WTC11 (cell line): ENCODE measurements around the gene RPE. TPM values are rescaled to one million over a fixed set of nuclear protein-coding genes. Genes with fewer than 3 reads are reported as not detected.

Experiments used
- ATAC-seq: fragments of 200-7000 bp; cut with Tn5 transposase; 2 replicates; pipeline ENCODE4 v1.10.0; 2021; ENCODE audit warnings: mild to moderate bottlenecking, moderate library complexity
- CTCF ChIA-PET: fragments of 300-600 bp; sonication (Branson Sonifier 250); formaldehyde crosslinking; loops from one replicate; lab custom pipeline; 2021; ENCODE audit warnings: antibody characterized with exemption; lab: Charles Lee
- POLR2A ChIA-PET: fragments of 350-600 bp; sonication (Branson Sonifier 250); formaldehyde crosslinking; loops from one replicate; lab custom pipeline; 2021; ENCODE audit warnings: antibody characterized with exemption; lab: Charles Lee
- DNase-seq: peaks from one replicate; pipeline ENCODE4 v3.0.0; 2021; ENCODE audit warnings: low spot score
- H3K27ac Mint-ChIP-seq: 2 replicates; pipeline ENCODE4 v1.8.0; 2021; ENCODE audit warnings: mixed read lengths
- H3K27me3 Mint-ChIP-seq: 2 replicates; pipeline ENCODE4 v1.8.0; 2021; ENCODE audit warnings: low read depth, mild to moderate bottlenecking, moderate library complexity, mixed read lengths
- H3K36me3 Mint-ChIP-seq: 2 replicates; pipeline ENCODE4 v1.8.0; 2021; ENCODE audit warnings: mixed read lengths
- H3K4me1 Mint-ChIP-seq: 2 replicates; pipeline ENCODE4 v1.8.0; 2022; ENCODE audit warnings: mixed read lengths
- H3K4me3 Mint-ChIP-seq: 2 replicates; pipeline ENCODE4 v1.8.0; 2021; ENCODE audit warnings: mild to moderate bottlenecking, moderate library complexity, mixed read lengths
- H3K9me3 Mint-ChIP-seq: 2 replicates; pipeline ENCODE4 v1.8.0; 2021; ENCODE audit warnings: mixed read lengths
- AFF4 ChIP-seq: sonication (generic); formaldehyde crosslinking; IDR thresholded peaks from 2 replicates; pipeline ENCODE4 v1.8.1; 2023; ENCODE audit warnings: mild to moderate bottlenecking, missing genetic modification reagents, borderline replicate concordance
- ERG ChIP-seq: fragments of 250-450 bp; sonication (Bioruptor Pico); IDR thresholded peaks from 2 replicates; pipeline ENCODE4 v1.8.0; 2021; ENCODE audit warnings: mild to moderate bottlenecking
- FOXP1 ChIP-seq: sonication (generic); formaldehyde crosslinking; IDR thresholded peaks from 2 replicates; pipeline ENCODE4 v1.8.0; 2022; ENCODE audit warnings: missing genetic modification reagents, mild to moderate bottlenecking, moderate library complexity, borderline replicate concordance
- GABPB1 ChIP-seq: sonication (generic); formaldehyde crosslinking; IDR thresholded peaks from 2 replicates; pipeline ENCODE4 v1.8.1; 2023; ENCODE audit warnings: mild to moderate bottlenecking, missing genetic modification reagents
- GTF2I ChIP-seq: fragments of 250-450 bp; sonication (Bioruptor Pico); conservative IDR thresholded peaks from 2 replicates; pipeline ENCODE4 v1.4.0; 2021; ENCODE audit warnings: mild to moderate bottlenecking
- MYBL2 ChIP-seq: sonication (generic); formaldehyde crosslinking; IDR thresholded peaks from 2 replicates; pipeline ENCODE4 v1.8.1; 2023; ENCODE audit warnings: mild to moderate bottlenecking, moderate library complexity, missing genetic modification reagents
- NFYB ChIP-seq: sonication (generic); formaldehyde crosslinking; conservative IDR thresholded peaks from 2 replicates; pipeline ENCODE4 v1.8.0; 2022; ENCODE audit warnings: low read depth, missing genetic modification reagents
- NR3C1 ChIP-seq: sonication (generic); formaldehyde crosslinking; conservative IDR thresholded peaks from 2 replicates; pipeline ENCODE4 v1.8.1; 2023; ENCODE audit warnings: low read depth, mild to moderate bottlenecking, missing genetic modification reagents
- PRDM15 ChIP-seq: sonication (generic); formaldehyde crosslinking; IDR thresholded peaks from 2 replicates; pipeline ENCODE4 v1.8.0; 2022; ENCODE audit warnings: missing genetic modification reagents
- SMAD3 ChIP-seq: sonication (generic); formaldehyde crosslinking; IDR thresholded peaks from 2 replicates; pipeline ENCODE4 v1.8.0; 2022; ENCODE audit warnings: missing genetic modification reagents, mild to moderate bottlenecking, borderline replicate concordance
- TP53 ChIP-seq: sonication (generic); formaldehyde crosslinking; IDR thresholded peaks from 2 replicates; pipeline ENCODE4 v1.8.1; 2023; ENCODE audit warnings: mild to moderate bottlenecking, missing genetic modification reagents
- ZMAT4 ChIP-seq: fragments of 250-450 bp; sonication (Bioruptor Pico); IDR thresholded peaks from 2 replicates; pipeline ENCODE4 v1.9.0; 2021; ENCODE audit warnings: mild to moderate bottlenecking
- ZNF219 ChIP-seq: sonication (generic); formaldehyde crosslinking; IDR thresholded peaks from 2 replicates; pipeline ENCODE4 v1.8.0; 2023; ENCODE audit warnings: missing genetic modification reagents, mild to moderate bottlenecking, borderline replicate concordance
- ZNF396 ChIP-seq: fragments of 250-450 bp; sonication (Bioruptor Pico); IDR thresholded peaks from 2 replicates; pipeline ENCODE4 v1.8.0; 2021; ENCODE audit warnings: mild to moderate bottlenecking, moderate library complexity, borderline replicate concordance
- ZNF423 ChIP-seq: fragments of 250-450 bp; sonication (Bioruptor Pico); IDR thresholded peaks from 2 replicates; pipeline ENCODE4 v2.1.2; 2022; ENCODE audit warnings: mild to moderate bottlenecking, moderate library complexity
- ZSCAN18 ChIP-seq: fragments of 250-450 bp; sonication (Bioruptor Pico); IDR thresholded peaks from 2 replicates; pipeline ENCODE4 v2.1.2; 2022; ENCODE audit warnings: mild to moderate bottlenecking, moderate library complexity
- total RNA-seq: library from RNA; stranded (reverse); gene quantifications from 3 replicates; pipeline ENCODE4 v1.2.3, GENCODE V29; 2021
- TF ChIP-seq, protein P1 (sequence below): sonication (generic); formaldehyde crosslinking; IDR thresholded peaks from 2 replicates; pipeline ENCODE4 v1.8.0; 2022; ENCODE audit warnings: mild to moderate bottlenecking, missing genetic modification reagents

The RPE gene
- total RNA-seq, 1 experiment from 2014 or later: 66.5 TPM

DNA sequence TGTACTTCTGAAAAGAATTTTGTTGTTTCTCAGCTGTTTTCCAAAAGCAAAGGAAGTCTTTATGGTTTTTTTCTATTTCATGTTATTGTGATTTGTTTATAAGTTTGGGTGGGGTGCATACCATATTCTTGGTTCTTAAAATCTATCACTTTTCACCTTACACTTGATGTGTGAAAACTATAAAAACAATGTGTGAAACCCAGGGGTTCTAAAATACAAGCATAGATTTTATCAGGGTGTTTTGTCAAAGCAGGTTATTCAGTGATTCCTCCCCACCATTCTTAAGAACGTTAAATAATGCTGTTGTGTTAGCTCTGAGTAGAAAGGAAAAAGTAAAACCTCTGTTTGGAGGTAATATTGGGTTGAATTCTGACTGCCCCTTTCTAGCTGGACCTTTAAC, 17.7 kb downstream of the RPE start (continued):
- no peak for TF ChIP-seq GTF2I (CRISPR knock-in tag)
- TF ChIP-seq ERG (CRISPR knock-in tag): no peak
- TF ChIP-seq PRDM15: no peak
- TF ChIP-seq ZMAT4 (CRISPR knock-in tag): no peak
- TF ChIP-seq, protein P1, sequence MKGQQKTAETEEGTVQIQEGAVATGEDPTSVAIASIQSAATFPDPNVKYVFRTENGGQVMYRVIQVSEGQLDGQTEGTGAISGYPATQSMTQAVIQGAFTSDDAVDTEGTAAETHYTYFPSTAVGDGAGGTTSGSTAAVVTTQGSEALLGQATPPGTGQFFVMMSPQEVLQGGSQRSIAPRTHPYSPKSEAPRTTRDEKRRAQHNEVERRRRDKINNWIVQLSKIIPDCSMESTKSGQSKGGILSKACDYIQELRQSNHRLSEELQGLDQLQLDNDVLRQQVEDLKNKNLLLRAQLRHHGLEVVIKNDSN (CRISPR knock-in tag): no peak
- no peak for TF ChIP-seq NFYB (CRISPR knock-in tag)
- TF ChIP-seq SMAD3 (CRISPR knock-in tag): no peak
- TF ChIP-seq GABPB1 (CRISPR knock-in tag): no peak
- no peak for TF ChIP-seq AFF4 (CRISPR knock-in tag)

GRCh38 chr2:210022824-210023223, 20.4 kb downstream of the RPE start:
- no peak for ATAC-seq
- Mint-ChIP-seq H3K9me3 (peaks cover 5% of the 10 kb centered on the region), H3K36me3 (peaks cover 56% of the 10 kb centered on the region), H3K4me3 (no peak overlapping the region), H3K27me3 (no peaks in the 10 kb centered on the region), H3K4me1 (no peaks in the 10 kb centered on the region), H3K27ac (no peak overlapping the region)
- no peak for DNase-seq
- ChIA-PET CTCF (no interaction called here), POLR2A (no interaction called here)
- TF ChIP-seq FOXP1 (CRISPR knock-in tag) (no peak), TP53 (no peak), ZNF396 (CRISPR knock-in tag) (no peak), ZSCAN18 (CRISPR knock-in tag) (no peak), MYBL2 (CRISPR knock-in tag) (no peak), AFF4 (CRISPR knock-in tag) (no peak), ZNF423 (no peak), PRDM15 (no peak), ZNF219 (CRISPR knock-in tag) (no peak), NR3C1 (no peak)
